Astrocyte of the cerebellum (primary cell): ENCODE data around the gene KCNN1.
A peak's percentile ranks its signal among the peaks of the same experiment; 100 is the strongest.

Source experiments
- DNase-seq: peaks from one replicate; pipeline ENCODE4 v3.0.0-alpha.2; 2011; ENCODE audit warnings: low read depth
- H3K4me3 ChIP-seq: 2 replicates; pipeline ENCODE4 v1.5.1; 2011; ENCODE audit warnings: mild to moderate bottlenecking, low read depth, low read length, moderate library complexity
- CTCF ChIP-seq: IDR thresholded peaks from 2 replicates; pipeline ENCODE4 v1.5.1; 2012; ENCODE audit warnings: low read length, low read depth, moderate library complexity, mild to moderate bottlenecking; ENCODE audit errors: missing control alignments
- in situ Hi-C: cut with HindIII; loops from 2 replicates; pipeline ENCODE4 v1.10.0; 2017; ENCODE audit warnings: low sequenced_read_pairs

KCNN1 gene

GRCh38 chr19:17988161-17988560 lies 21.3 kb downstream of the KCNN1 start:
- TF ChIP-seq CTCF = no peak
- no peak overlapping the region for H3K4me3 ChIP-seq
- no peak for DNase-seq
- in situ Hi-C loops = no loop called here

- TF ChIP-seq CTCF = no peak
- in situ Hi-C loops = loop anchor here (5.0 kb wide), 1 partner anchor 37 kb away; no protein-coding TSS in a partner anchor
- H3K4me3 ChIP-seq = no peak overlapping the region
- no peak for DNase-seq
Measured at GRCh38 chr19:17989425-17990094, 22.7 kb downstream of the KCNN1 start.

GRCh38 chr19:17993076-17993813 lies 26.3 kb downstream of the KCNN1 start:
- no peak overlapping the region for H3K4me3 ChIP-seq
- in situ Hi-C loops = loop anchor here (5.0 kb wide), 1 partner anchor 41 kb away; no protein-coding TSS in a partner anchor
- no peak for TF ChIP-seq CTCF
- DNase-seq = no peak

GRCh38 chr19:17996826-17997316 lies 30.0 kb downstream of the KCNN1 start:
- DNase-seq = no peak
- H3K4me3 ChIP-seq = no peak overlapping the region

GRCh38 chr19:17997969-17998826 lies 31.3 kb downstream of the KCNN1 start:
- no peak overlapping the region for H3K4me3 ChIP-seq
- TF ChIP-seq CTCF = no peak
- in situ Hi-C loops = no loop called here
- DNase-seq = no peak

More at GRCh38 chr19:17996826-17997316, 30.0 kb downstream of the KCNN1 start:
- peak; percentile 91 for TF ChIP-seq CTCF
- in situ Hi-C loops = no loop called here

- DNase-seq = no peak
- no peak overlapping the region for H3K4me3 ChIP-seq
- in situ Hi-C loops = no loop called here
- no peak for TF ChIP-seq CTCF
Measured at GRCh38 chr19:17998827-17999150, 31.9 kb downstream of the KCNN1 start.
